OCI-LY7 (cell line): ENCODE results near the gene ZNF333. TPM values are rescaled to one million over a fixed set of nuclear protein-coding genes. Genes with fewer than 3 reads are reported as not detected.
"Not testable (repeated sequence)": the region's sequence is repeated elsewhere in the genome, so short reads cannot be mapped to it uniquely, and the experiment has no call there.

Experiments used
- BruUV-seq: library from RNA; stranded (reverse); fragments of 400-500 nt; replicated peaks from 2 replicates; lab custom pipeline; 2021; lab: Mats Ljungman, UMichigan
- CTCF ChIA-PET: fragments of 300-600 bp; sonication (Branson Sonifier 250); formaldehyde crosslinking; loops from one replicate; lab custom pipeline; 2022; ENCODE audit warnings: antibody characterized with exemption; ENCODE audit not compliant: unreplicated experiment; lab: Charles Lee
- POLR2A ChIA-PET: fragments of 300-600 bp; sonication (Branson Sonifier 250); formaldehyde crosslinking; loops from one replicate; lab custom pipeline; 2022; ENCODE audit warnings: antibody characterized with exemption; lab: Charles Lee
- DNase-seq: peaks from one replicate; pipeline ENCODE4 v3.0.0-alpha.2; 2015; ENCODE audit warnings: low spot score
- H2AFZ ChIP-seq: fragments of 200-600 bp; sonication (generic), shearing (Covaris generic); 2 replicates; pipeline ENCODE4 v1.6.1; 2014; ENCODE audit warnings: mild to moderate bottlenecking, antibody characterized with exemption, low read length, moderate library complexity
- H3K27ac ChIP-seq: fragments of 200-600 bp; sonication (generic); 2 replicates; pipeline ENCODE4 v1.5.1; 2014; ENCODE audit warnings: mixed run types, low read depth, mild to moderate bottlenecking, moderate library complexity, low read length, inconsistent platforms; ENCODE audit not compliant: poor library complexity, severe bottlenecking
- H3K36me3 ChIP-seq: fragments of 200-600 bp; sonication (generic); 2 replicates; pipeline ENCODE4 v1.6.1; 2014; ENCODE audit warnings: mild to moderate bottlenecking, antibody characterized with exemption, low read length, moderate library complexity, mixed read lengths; ENCODE audit not compliant: insufficient read depth
- H3K4me1 ChIP-seq: fragments of 200-600 bp; sonication (generic); 2 replicates; pipeline ENCODE4 v1.5.1; 2014; ENCODE audit warnings: mild to moderate bottlenecking, low read length; ENCODE audit not compliant: insufficient read depth, poor library complexity, severe bottlenecking
- H3K4me2 ChIP-seq: fragments of 200-600 bp; sonication (generic); 2 replicates; pipeline ENCODE4 v1.6.1; 2014; ENCODE audit warnings: mild to moderate bottlenecking, low read length
- H3K4me3 ChIP-seq: fragments of 200-600 bp; sonication (generic); 2 replicates; pipeline ENCODE4 v1.5.1; 2014; ENCODE audit warnings: mild to moderate bottlenecking, low read depth, low read length; ENCODE audit not compliant: poor library complexity, severe bottlenecking
- H3K79me2 ChIP-seq: fragments of 200-600 bp; sonication (generic); 2 replicates; pipeline ENCODE4 v1.6.1; 2016; ENCODE audit warnings: low read depth, mild to moderate bottlenecking, low read length, moderate library complexity, mixed read lengths; ENCODE audit not compliant: insufficient read depth
- H3K9me2 ChIP-seq: fragments of 200-600 bp; sonication (generic); 2 replicates; pipeline ENCODE4 v1.6.1; 2016; ENCODE audit warnings: mild to moderate bottlenecking, low read length, mixed read lengths; ENCODE audit not compliant: insufficient read depth
- H3K9me3 ChIP-seq: fragments of 200-600 bp; sonication (generic); 2 replicates; pipeline ENCODE4 v1.6.1; 2014; ENCODE audit warnings: mild to moderate bottlenecking, mixed run types, low read length, mixed read lengths
- H4K20me1 ChIP-seq: fragments of 200-600 bp; sonication (generic); 2 replicates; pipeline ENCODE4 v1.6.1; 2014; ENCODE audit warnings: mild to moderate bottlenecking, antibody characterized with exemption, low read length, moderate library complexity, mixed read lengths; ENCODE audit not compliant: insufficient read depth
- CTCF ChIP-seq: fragments of 200-600 bp; sonication (generic); conservative IDR thresholded peaks from 2 replicates; pipeline ENCODE4 v1.5.1; 2014; ENCODE audit warnings: mild to moderate bottlenecking, antibody characterized with exemption, low read length, moderate library complexity, mixed read lengths
- EZH2phosphoT487 ChIP-seq: fragments of 200-600 bp; sonication (generic); IDR thresholded peaks from 2 replicates; pipeline ENCODE4 v1.6.1; 2018; ENCODE audit warnings: low read depth, borderline replicate concordance, mild to moderate bottlenecking, mixed run types, antibody characterized with exemption, low read length, moderate library complexity, mixed read lengths
- intact Hi-C: fragments of 100-400 bp; cut with micrococcal nuclease; formaldehyde crosslinking; loops from one replicate; pipeline ENCODE4 v1.10.0; 2022; ENCODE audit not compliant: unreplicated experiment
- total RNA-seq, 2 experiments: library from RNA; depleted of rRNA in 1 of 2; stranded (reverse); fragments of >200 nt in 1 of 2; shearing (Covaris generic) in 1 of 2; gene quantifications; 2 replicates each; pipeline ENCODE4 v1.2.3, GENCODE V29; 2014 to 2022

The ZNF333 gene
- total RNA-seq, 2 experiments from 2014 or later: 25.0 to 26.1 TPM

- Histone ChIP-seq H2AFZ (no peak overlapping the region), H3K4me1 (peaks cover 5% of the 10 kb centered on the region), H3K9me2 (no peaks in the 10 kb centered on the region), H4K20me1 (no peaks in the 10 kb centered on the region), H3K4me3 (no peak overlapping the region), H3K4me2 (no peak overlapping the region), H3K27ac (no peak overlapping the region), H3K79me2 (no peaks in the 10 kb centered on the region), H3K9me3 (no peaks in the 10 kb centered on the region), H3K36me3 (no peaks in the 10 kb centered on the region)
- no TSS peak for BruUV-seq
- intact Hi-C loops: no loop called here
- CTCF ChIA-PET: no interaction called here
- TF ChIP-seq CTCF: no peak
- TF ChIP-seq EZH2phosphoT487: no peak
- DNase-seq: no peak
- POLR2A ChIA-PET: interaction anchor here (0.6 kb wide), 1 partner anchor 100 kb away, joined by 4 read pairs; no protein-coding TSS in a partner anchor
These were observed 83.1 kb downstream of the ZNF333 start for GRCh38 chr19:14772995-14773394.

GRCh38 chr19:14773722-14774121 is 83.9 kb downstream of the ZNF333 start:
- POLR2A ChIA-PET: interaction anchor here (0.6 kb wide), 1 partner anchor 101 kb away, joined by 4 read pairs; no protein-coding TSS in a partner anchor
- H3K4me2 ChIP-seq, H3K9me2 ChIP-seq, BruUV-seq, H3K79me2 ChIP-seq, H3K9me3 ChIP-seq, DNase-seq, H3K36me3 ChIP-seq, H3K4me3 ChIP-seq, CTCF ChIA-PET, H2AFZ ChIP-seq, H4K20me1 ChIP-seq, intact Hi-C loops, H3K4me1 ChIP-seq, H3K27ac ChIP-seq: not testable (repeated sequence)

GRCh38 chr19:14774373-14774772 is 84.5 kb downstream of the ZNF333 start:
- intact Hi-C loops: no loop called here
- H3K9me2 ChIP-seq: no peaks in the 10 kb centered on the region
- TF ChIP-seq EZH2phosphoT487: no peak
- no peak overlapping the region for H3K4me2 ChIP-seq
- H3K27ac ChIP-seq: no peak overlapping the region
- no peaks in the 10 kb centered on the region for H3K9me3 ChIP-seq
- no peaks in the 10 kb centered on the region for H3K79me2 ChIP-seq
- H3K4me1 ChIP-seq: peaks cover 5% of the 10 kb centered on the region
- BruUV-seq: no TSS peak
- H3K36me3 ChIP-seq: no peaks in the 10 kb centered on the region
- no peak for DNase-seq
- no peaks in the 10 kb centered on the region for H4K20me1 ChIP-seq
- H3K4me3 ChIP-seq: no peak overlapping the region
- CTCF ChIA-PET: no interaction called here
- H2AFZ ChIP-seq: no peak overlapping the region
- POLR2A ChIA-PET: no interaction called here

- not testable (repeated sequence) for H3K4me3 ChIP-seq, H3K4me2 ChIP-seq
These were observed 85.5 kb downstream of the ZNF333 start for GRCh38 chr19:14775326-14775725.

More at GRCh38 chr19:14775326-14775725, 85.5 kb downstream of the ZNF333 start:
- H2AFZ ChIP-seq, H3K9me2 ChIP-seq, intact Hi-C loops, H3K79me2 ChIP-seq, DNase-seq, H3K27ac ChIP-seq, H4K20me1 ChIP-seq, H3K9me3 ChIP-seq, H3K36me3 ChIP-seq, H3K4me1 ChIP-seq, CTCF ChIA-PET, BruUV-seq: not testable (repeated sequence)
- POLR2A ChIA-PET: interaction anchor here (0.5 kb wide), 1 partner anchor 202 kb away, joined by 5 read pairs; no protein-coding TSS in a partner anchor
